Breast epithelium (tissue), 3 donors: ENCODE data around the gene FOXS1.

Experiments
- CTCF ChIP-seq, 3 donors: fragments of 450-650 bp; IDR thresholded peaks; one replicate each; pipeline ENCODE4 v1.5.1; 2016 to 2017; ENCODE audit warnings: antibody characterized with exemption in 3 of 3, mild to moderate bottlenecking in 3 of 3, moderate library complexity in 3 of 3
- POLR2A ChIP-seq: fragments of 450-650 bp; IDR thresholded peaks from one replicate; pipeline ENCODE4 v1.6.1; 2016; ENCODE audit warnings: antibody characterized with exemption, mild to moderate bottlenecking, moderate library complexity

GRCh38 chr20:31827059-31827458, 18.3 kb downstream of the FOXS1 start:
- TF ChIP-seq CTCF (IDR thresholded peaks at IDR 0.05) (no peak), POLR2A (no peak)
